IMR-90 (cell line): ENCODE results near the gene KLHL7. TPM values are rescaled to one million over a fixed set of nuclear protein-coding genes. Genes with fewer than 3 reads are reported as not detected.

Source experiments
- ATAC-seq: fragments of 200-7000 bp; cut with Tn5 transposase; 2 replicates; pipeline ENCODE4 v1.9.1; 2020; ENCODE audit warnings: low read depth, mild to moderate bottlenecking, moderate library complexity
- BruUV-seq: library from RNA; stranded (reverse); fragments of 400-500 nt; replicated peaks from 2 replicates; lab custom pipeline; 2021; lab: Mats Ljungman, UMichigan
- CTCF ChIA-PET: fragments of 300-600 bp; formaldehyde crosslinking; extraction: SDS; loops from one replicate; lab custom pipeline; 2021; ENCODE audit warnings: antibody characterized with exemption; lab: Yijun Ruan, JAX
- POLR2A ChIA-PET: fragments of 300-600 bp; sonication (Branson Sonifier 250); formaldehyde crosslinking; loops from one replicate; lab custom pipeline; 2022; ENCODE audit warnings: antibody characterized with exemption; ENCODE audit not compliant: unreplicated experiment; lab: Charles Lee
- DNase-seq: peaks from one replicate; pipeline ENCODE4 v3.0.0; 2013
- H2AFZ ChIP-seq: replicated peaks from 2 replicates; pipeline ENCODE3; 2013; ENCODE audit warnings: low read length, mild to moderate bottlenecking; ENCODE audit not compliant: poor library complexity
- H2AK5ac ChIP-seq: 2 replicates; pipeline ENCODE4 v1.6.1; 2013; ENCODE audit warnings: low read depth, low read length, inconsistent platforms
- H2AK9ac ChIP-seq: replicated peaks from 2 replicates; pipeline ENCODE3; 2013; ENCODE audit warnings: mild to moderate bottlenecking, low read depth, low read length, moderate library complexity; ENCODE audit not compliant: poor library complexity
- H2BK120ac ChIP-seq: 2 replicates; pipeline ENCODE4 v1.6.1; 2013; ENCODE audit warnings: low read depth, low read length, inconsistent platforms
- H2BK15ac ChIP-seq: 3 replicates; pipeline ENCODE4 v1.6.1; 2013; ENCODE audit warnings: low read depth, low read length, inconsistent platforms
- H2BK20ac ChIP-seq: 2 replicates; pipeline ENCODE4 v1.6.1; 2013; ENCODE audit warnings: low read depth, mild to moderate bottlenecking, inconsistent platforms, low read length, moderate library complexity
- H2BK5ac ChIP-seq: 2 replicates; pipeline ENCODE4 v1.6.1; 2013; ENCODE audit warnings: mild to moderate bottlenecking, low read depth, low read length, inconsistent platforms; ENCODE audit not compliant: poor library complexity, severe bottlenecking
- H3K14ac ChIP-seq: replicated peaks from 2 replicates; pipeline ENCODE4 v1.6.1; 2013; ENCODE audit warnings: low read depth, low read length, inconsistent platforms
- H3K18ac ChIP-seq: 2 replicates; pipeline ENCODE4 v1.6.1; 2013; ENCODE audit warnings: low read depth, low read length, control low read depth
- H3K23ac ChIP-seq: 2 replicates; pipeline ENCODE4 v1.6.1; 2013; ENCODE audit warnings: low read depth, low read length, inconsistent platforms
- H3K27ac ChIP-seq: 2 replicates; pipeline ENCODE4 v1.5.1; 2013; ENCODE audit warnings: mild to moderate bottlenecking, control low read depth, low read length; ENCODE audit not compliant: insufficient read depth
- H3K27me3 ChIP-seq: 2 replicates; pipeline ENCODE4 v1.6.1; 2013; ENCODE audit warnings: low read length; ENCODE audit not compliant: control insufficient read depth, insufficient read depth
- H3K36me3 ChIP-seq: 2 replicates; pipeline ENCODE4 v1.6.1; 2013; ENCODE audit warnings: low read length, mixed read lengths; ENCODE audit not compliant: control insufficient read depth, insufficient read depth
- H3K4ac ChIP-seq: 2 replicates; pipeline ENCODE4 v1.6.1; 2013; ENCODE audit warnings: low read depth, low read length, inconsistent platforms
- H3K4me1 ChIP-seq: 2 replicates; pipeline ENCODE4 v1.6.1; 2013; ENCODE audit warnings: low read length, mixed read lengths; ENCODE audit not compliant: control insufficient read depth, insufficient read depth
- H3K4me2 ChIP-seq: 2 replicates; pipeline ENCODE4 v1.6.1; 2013; ENCODE audit warnings: low read depth, mild to moderate bottlenecking, control low read depth, low read length, moderate library complexity
- H3K4me3 ChIP-seq: 2 replicates; pipeline ENCODE4 v1.5.1; 2013; ENCODE audit warnings: low read depth, mild to moderate bottlenecking, control low read depth, low read length, moderate library complexity; ENCODE audit not compliant: insufficient read depth
- H3K56ac ChIP-seq: 2 replicates; pipeline ENCODE4 v1.6.1; 2013; ENCODE audit warnings: low read length, inconsistent platforms; ENCODE audit not compliant: insufficient read depth; ENCODE audit errors: extremely low read depth
- H3K79me1 ChIP-seq, 2 experiments: 2 replicates each; pipeline ENCODE4 v1.6.1; 2013; ENCODE audit warnings: low read length in 2 of 2, inconsistent platforms in 1 of 2, low read depth in 1 of 2
- H3K9ac ChIP-seq: 2 replicates; pipeline ENCODE4 v1.6.1; 2013; ENCODE audit warnings: low read depth, low read length, control low read depth
- H3K9me1 ChIP-seq: 2 replicates; pipeline ENCODE4 v1.6.1; 2013; ENCODE audit warnings: low read length, inconsistent platforms; ENCODE audit not compliant: insufficient read depth
- H3K9me3 ChIP-seq: 2 replicates; pipeline ENCODE4 v1.6.1; 2013; ENCODE audit warnings: low read length; ENCODE audit not compliant: control insufficient read depth, insufficient read depth
- H4K20me1 ChIP-seq: 2 replicates; pipeline ENCODE4 v1.6.1; 2013; ENCODE audit warnings: low read length, inconsistent platforms; ENCODE audit not compliant: insufficient read depth
- H4K5ac ChIP-seq: 2 replicates; pipeline ENCODE4 v1.6.1; 2013; ENCODE audit warnings: mild to moderate bottlenecking, low read depth, low read length, control low read depth
- H4K8ac ChIP-seq, 2 experiments: 2 replicates each; pipeline ENCODE4 v1.6.1; 2013; ENCODE audit warnings: low read depth in 2 of 2, low read length in 2 of 2, control low read depth in 1 of 2, inconsistent platforms in 1 of 2
- H4K91ac ChIP-seq: 2 replicates; pipeline ENCODE4 v1.6.1; 2013; ENCODE audit warnings: low read depth, low read length, inconsistent platforms; ENCODE audit not compliant: insufficient read depth
- BHLHE40 ChIP-seq: fragments of 150-350 bp; IDR thresholded peaks from 2 replicates; pipeline ENCODE4 v1.6.1; 2016; ENCODE audit warnings: mild to moderate bottlenecking, low read depth, low read length
- CEBPB ChIP-seq: IDR thresholded peaks from 2 replicates; pipeline ENCODE4 v1.6.1; 2012; ENCODE audit warnings: low read depth, low read length, improper control_type of control experiment
- CHD1 ChIP-seq: IDR thresholded peaks from 2 replicates; pipeline ENCODE4 v1.6.1; 2012; ENCODE audit warnings: low read depth, low read length, improper control_type of control experiment
- ELK1 ChIP-seq: fragments of 150-350 bp; IDR thresholded peaks from 2 replicates; pipeline ENCODE4 v1.6.1; 2016; ENCODE audit warnings: low read depth, mild to moderate bottlenecking, low read length, moderate library complexity, borderline replicate concordance
- FOS ChIP-seq: fragments of 150-350 bp; IDR thresholded peaks from 2 replicates; pipeline ENCODE4 v1.6.1; 2016; ENCODE audit warnings: low read depth, low read length
- MAFK ChIP-seq: IDR thresholded peaks from 2 replicates; pipeline ENCODE4 v1.6.1; 2012; ENCODE audit warnings: low read depth, low read length, improper control_type of control experiment
- MAZ ChIP-seq: IDR thresholded peaks from 2 replicates; pipeline ENCODE4 v1.6.1; 2012; ENCODE audit warnings: low read depth, mild to moderate bottlenecking, low read length, improper control_type of control experiment, moderate library complexity, borderline replicate concordance
- MXI1 ChIP-seq: IDR thresholded peaks from 2 replicates; pipeline ENCODE4 v1.6.1; 2012; ENCODE audit warnings: low read depth, mild to moderate bottlenecking, low read length, moderate library complexity, borderline replicate concordance
- NFE2L2 ChIP-seq: fragments of 150-350 bp; IDR thresholded peaks from 2 replicates; pipeline ENCODE4 v1.6.1; 2016; ENCODE audit warnings: low read depth, mild to moderate bottlenecking, low read length
- POLR2A ChIP-seq: IDR thresholded peaks from 2 replicates; pipeline ENCODE4 v1.6.1; 2012; ENCODE audit warnings: mild to moderate bottlenecking, low read depth, low read length
- RAD21 ChIP-seq: IDR thresholded peaks from 2 replicates; pipeline ENCODE4 v1.6.1; 2012; ENCODE audit warnings: low read length, improper control_type of control experiment
- RCOR1 ChIP-seq: IDR thresholded peaks from 2 replicates; pipeline ENCODE4 v1.6.1; 2012; ENCODE audit warnings: mild to moderate bottlenecking, low read length, improper control_type of control experiment; ENCODE audit not compliant: insufficient replicate concordance
- RFX5 ChIP-seq: IDR thresholded peaks from 2 replicates; pipeline ENCODE4 v1.8.0; 2012; ENCODE audit warnings: low read depth, mild to moderate bottlenecking, low read length, moderate library complexity
- SMC3 ChIP-seq: fragments of 150-350 bp; IDR thresholded peaks from 2 replicates; pipeline ENCODE4 v1.6.1; 2016; ENCODE audit warnings: low read depth, mild to moderate bottlenecking, antibody characterized with exemption, low read length, moderate library complexity
- USF2 ChIP-seq: fragments of 150-350 bp; IDR thresholded peaks from 2 replicates; pipeline ENCODE4 v1.6.1; 2017; ENCODE audit warnings: mild to moderate bottlenecking, antibody characterized with exemption, low read length, low read depth
- WGBS, 2 experiments: methylation state at CpG; one replicate each; pipeline versions ENCODE4 v1.1.5 to v1.1.7; 2013; ENCODE audit warnings: missing lambda C conversion rate in 2 of 2; ENCODE audit not compliant: insufficient read length in 1 of 2; ENCODE audit errors: extremely low coverage in 2 of 2; 5-methylcytosine and 5-hydroxymethylcytosine counted together
- dilution Hi-C: fragments of 300-500 bp; cut with HindIII; formaldehyde crosslinking; loops from one replicate; pipeline ENCODE4 v1.14.3; 2018; ENCODE audit warnings: low sequenced_read_pairs; ENCODE audit not compliant: unreplicated experiment
- in situ Hi-C: fragments of 300-500 bp; cut with MboI; formaldehyde crosslinking; loops from 3 replicates; pipeline ENCODE4 v1.14.3; 2019; ENCODE audit warnings: low sequenced_read_pairs, inconsistent platforms, mixed read lengths
- intact Hi-C: fragments of 100-400 bp; cut with micrococcal nuclease; formaldehyde crosslinking; loops from 2 replicates; pipeline ENCODE4 v1.10.0; 2022
- polyA plus RNA-seq, 3 experiments: library from polyadenylated mRNA; depleted of rRNA; stranded (reverse); fragments of >200 nt; gene quantifications; 2 replicates each; pipeline ENCODE4 v1.2.3, GENCODE V29; 2012; ENCODE audit warnings: low replicate concordance in 1 of 3
- total RNA-seq: library from RNA; depleted of rRNA; stranded (reverse); fragments of >200 nt; gene quantifications from 2 replicates; pipeline ENCODE4 v1.2.3, GENCODE V29; 2012
- TF ChIP-seq, protein P1 (sequence below): conservative IDR thresholded peaks from 2 replicates; pipeline ENCODE4 v1.5.1; 2012; ENCODE audit warnings: mild to moderate bottlenecking, low read depth, low read length, improper control_type of control experiment

The KLHL7 gene
- total and polyA plus RNA-seq, 2 of the 4 experiments (the other 2 are of a cell fraction), result 24.6 to 29.2 TPM

- Histone ChIP-seq H2AFZ (no peak overlapping the region), H3K18ac (no peak overlapping the region), H3K9ac (no peak overlapping the region), H3K27me3 (peaks cover 6% of the 10 kb centered on the region), H3K9me1 (no peaks in the 10 kb centered on the region), H4K8ac (no peak overlapping the region), H2BK20ac (no peak overlapping the region), H2AK9ac (no peak overlapping the region), H3K23ac (no peak overlapping the region), H3K9me3 (no peaks in the 10 kb centered on the region), H4K5ac (no peak overlapping the region), H2BK15ac (no peak overlapping the region), H4K91ac (no peak overlapping the region), H3K4me1 (no peaks in the 10 kb centered on the region), H3K36me3 (no peaks in the 10 kb centered on the region), H3K14ac (no peak overlapping the region), H3K27ac (no peak overlapping the region), H3K79me1 (no peaks in the 10 kb centered on the region), H3K4me3 (no peak overlapping the region), H3K4me2 (no peak overlapping the region), H2BK5ac (no peak overlapping the region), H4K20me1 (no peaks in the 10 kb centered on the region), H3K56ac (no peak overlapping the region), H2AK5ac (no peak overlapping the region), H3K4ac (no peak overlapping the region), H2BK120ac (no peak overlapping the region)
- dilution Hi-C loops, result no loop called here
- BruUV-seq, result no TSS peak
- WGBS, 2 experiments, result 95% methylated on average over 6 of the region's 11 CpGs; no CpG with 5 or more reads in 1 of the 2 experiments
- ATAC-seq, result no peak
- DNase-seq, result no peak
- no peak for TF ChIP-seq RAD21
- no peak for TF ChIP-seq ELK1
- TF ChIP-seq RCOR1, result no peak
- no peak for TF ChIP-seq SMC3
- no peak for TF ChIP-seq NFE2L2
- TF ChIP-seq BHLHE40, result no peak
- TF ChIP-seq RFX5, result no peak
- TF ChIP-seq, protein P1, sequence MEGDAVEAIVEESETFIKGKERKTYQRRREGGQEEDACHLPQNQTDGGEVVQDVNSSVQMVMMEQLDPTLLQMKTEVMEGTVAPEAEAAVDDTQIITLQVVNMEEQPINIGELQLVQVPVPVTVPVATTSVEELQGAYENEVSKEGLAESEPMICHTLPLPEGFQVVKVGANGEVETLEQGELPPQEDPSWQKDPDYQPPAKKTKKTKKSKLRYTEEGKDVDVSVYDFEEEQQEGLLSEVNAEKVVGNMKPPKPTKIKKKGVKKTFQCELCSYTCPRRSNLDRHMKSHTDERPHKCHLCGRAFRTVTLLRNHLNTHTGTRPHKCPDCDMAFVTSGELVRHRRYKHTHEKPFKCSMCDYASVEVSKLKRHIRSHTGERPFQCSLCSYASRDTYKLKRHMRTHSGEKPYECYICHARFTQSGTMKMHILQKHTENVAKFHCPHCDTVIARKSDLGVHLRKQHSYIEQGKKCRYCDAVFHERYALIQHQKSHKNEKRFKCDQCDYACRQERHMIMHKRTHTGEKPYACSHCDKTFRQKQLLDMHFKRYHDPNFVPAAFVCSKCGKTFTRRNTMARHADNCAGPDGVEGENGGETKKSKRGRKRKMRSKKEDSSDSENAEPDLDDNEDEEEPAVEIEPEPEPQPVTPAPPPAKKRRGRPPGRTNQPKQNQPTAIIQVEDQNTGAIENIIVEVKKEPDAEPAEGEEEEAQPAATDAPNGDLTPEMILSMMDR, result no peak
- no peak for TF ChIP-seq FOS
- no peak for TF ChIP-seq MXI1
- TF ChIP-seq CHD1, result no peak
- TF ChIP-seq MAFK, result no peak
- TF ChIP-seq POLR2A, result no peak
- TF ChIP-seq CEBPB, result no peak
- TF ChIP-seq MAZ, result no peak
- no peak for TF ChIP-seq USF2
- intact Hi-C loops, result no loop called here
- in situ Hi-C loops, result no loop called here
- ChIA-PET CTCF (no interaction called here), POLR2A (no interaction called here)
These were observed 108.2 kb downstream of the KLHL7 start for GRCh38 chr7:23213755-23214154.
